K562 (cell line): ENCODE data around the gene PTGR2. TPM values are rescaled to one million over a fixed set of nuclear protein-coding genes. Genes with fewer than 3 reads are reported as not detected.
A peak's percentile ranks its signal among the peaks of the same experiment; 100 is the strongest.

Source experiments
- ATAC-seq: fragments of 200-7000 bp; cut with Tn5 transposase; 3 replicates; pipeline ENCODE4 v1.9.1; 2020; ENCODE audit warnings: moderate library complexity
- BruUV-seq: library from RNA; stranded (reverse); fragments of 400-500 nt; replicated peaks from 2 replicates; lab custom pipeline; 2021; lab: Mats Ljungman, UMichigan
- CTCF ChIA-PET: fragments of 300-600 bp; formaldehyde crosslinking; extraction: SDS; loops from one replicate; lab custom pipeline; 2021; ENCODE audit warnings: low intra/inter-chr PET ratio; lab: Yijun Ruan, JAX
- POLR2A ChIA-PET: fragments of 300-600, 350-650 bp; sonication (Branson Sonifier 250); formaldehyde crosslinking; extraction: SDS; loops from one replicate; lab custom pipeline; 2021; ENCODE audit warnings: antibody characterized with exemption, inconsistent platforms; lab: Yijun Ruan, JAX
- DNase-seq, 4 experiments: peaks; one replicate each; pipeline versions ENCODE4 v3.0.0 to v3.0.0-alpha.2; 2011 to 2018; ENCODE audit warnings: low spot score in 3 of 4, mixed read lengths in 3 of 4; ENCODE audit errors: extremely low read depth in 1 of 4
- FAIRE-seq: peaks from 2 replicates; lab custom pipeline; 2011; peaks lifted over from hg19 to GRCh38; lab: Jason Lieb, UNC
- H2AFZ ChIP-seq: 2 replicates; pipeline ENCODE4 v1.6.0; 2011; ENCODE audit warnings: low read depth, low read length, control low read depth, inconsistent platforms
- H3K27ac ChIP-seq: fragments of 200-600 bp; 3 replicates; pipeline ENCODE4 v1.8.0; 2011; ENCODE audit warnings: low read depth, mild to moderate bottlenecking, control low read depth, inconsistent platforms, low read length, moderate library complexity, mixed read lengths; ENCODE audit errors: extremely low read depth
- H3K27me3 ChIP-seq, 2 experiments: fragments of 300-600 bp in 1 of 2; 2 replicates in 1 of 2; 3 replicates in 1 of 2; pipeline versions ENCODE4 v1.6.0 to v1.8.0; 2011; ENCODE audit warnings: inconsistent platforms in 2 of 2, low read length in 2 of 2, mild to moderate bottlenecking in 1 of 2, mixed read lengths in 1 of 2, moderate library complexity in 1 of 2; ENCODE audit not compliant: control insufficient read depth in 2 of 2, insufficient read depth in 2 of 2
- H3K36me3 ChIP-seq: fragments of 300-600 bp; 3 replicates; pipeline ENCODE4 v1.8.0; 2011; ENCODE audit warnings: mild to moderate bottlenecking, low read length, inconsistent platforms; ENCODE audit not compliant: control insufficient read depth, insufficient read depth
- H3K4me1 ChIP-seq, 2 experiments: fragments of 200-600 bp in 1 of 2; replicated peaks in 1 of 2; 2 replicates in 1 of 2; 3 replicates in 1 of 2; pipeline versions ENCODE4 v1.5.1 to v1.8.0; 2011; ENCODE audit warnings: inconsistent platforms in 2 of 2, low read length in 2 of 2, mild to moderate bottlenecking in 1 of 2, mixed read lengths in 1 of 2, moderate library complexity in 1 of 2; ENCODE audit not compliant: control insufficient read depth in 2 of 2, insufficient read depth in 2 of 2
- H3K4me2 ChIP-seq: 2 replicates; pipeline ENCODE4 v1.6.1; 2011; ENCODE audit warnings: low read length, control low read depth, inconsistent platforms, mixed read lengths; ENCODE audit not compliant: insufficient read depth
- H3K4me3 ChIP-seq: fragments of 200-600 bp; sonication (generic), shearing (Covaris generic); 2 replicates; pipeline ENCODE4 v1.5.1; 2016; ENCODE audit warnings: control low read depth, inconsistent platforms
- H3K79me2 ChIP-seq: fragments of 200-600 bp; 3 replicates; pipeline ENCODE4 v1.8.0; 2011; ENCODE audit warnings: low read length, inconsistent platforms; ENCODE audit not compliant: control insufficient read depth, insufficient read depth
- H3K9ac ChIP-seq, 2 experiments: 2 replicates each; pipeline versions ENCODE4 v1.6.0 to v1.6.1; 2011; ENCODE audit warnings: low read depth in 2 of 2, low read length in 2 of 2, control low read depth in 1 of 2, inconsistent platforms in 1 of 2, mild to moderate bottlenecking in 1 of 2, mixed read lengths in 1 of 2; ENCODE audit not compliant: insufficient read depth in 1 of 2
- H3K9me1 ChIP-seq: one replicate; pipeline ENCODE4 v1.6.0; 2011; ENCODE audit warnings: inconsistent platforms, mild to moderate bottlenecking, low read length, moderate library complexity; ENCODE audit not compliant: control insufficient read depth, insufficient read depth
- H3K9me3 ChIP-seq: replicated peaks from 2 replicates; pipeline ENCODE4 v1.5.1; 2011; ENCODE audit warnings: low read depth, low read length, inconsistent platforms; ENCODE audit not compliant: control insufficient read depth, insufficient read depth
- H4K20me1 ChIP-seq: replicated peaks from 2 replicates; pipeline ENCODE4 v1.6.1; 2011; ENCODE audit warnings: low read length, inconsistent platforms, mixed read lengths; ENCODE audit not compliant: control insufficient read depth, insufficient read depth
- CC2D1A ChIP-seq: fragments of 450-650 bp; IDR thresholded peaks from 2 replicates; pipeline ENCODE4 v1.6.1; 2017; ENCODE audit warnings: mild to moderate bottlenecking
- CEBPB ChIP-seq: fragments of 450-650 bp; IDR thresholded peaks from 2 replicates; pipeline ENCODE4 v1.6.1; 2016; ENCODE audit warnings: missing genetic modification characterization, missing compliant biosample characterization
- FOXP1 ChIP-seq: sonication (generic); formaldehyde crosslinking; IDR thresholded peaks from 2 replicates; pipeline ENCODE4 v1.8.0; 2022; ENCODE audit warnings: mild to moderate bottlenecking, missing genetic modification reagents
- MIER1 ChIP-seq: fragments of 450-650 bp; IDR thresholded peaks from 2 replicates; pipeline ENCODE4 v1.6.1; 2016; ENCODE audit warnings: antibody characterized with exemption, mild to moderate bottlenecking, low read depth
- NELFE ChIP-seq: IDR thresholded peaks from 2 replicates; pipeline ENCODE4 v1.6.1; 2011; ENCODE audit warnings: mild to moderate bottlenecking; ENCODE audit not compliant: insufficient read depth, insufficient read length
- NFATC3 ChIP-seq: fragments of 450-650 bp; IDR thresholded peaks from 2 replicates; pipeline ENCODE4 v1.6.1; 2017; ENCODE audit warnings: mild to moderate bottlenecking
- OTX1 ChIP-seq: fragments of 450-650 bp; formaldehyde crosslinking; IDR thresholded peaks from 2 replicates; pipeline ENCODE4 v1.4.0; 2022; ENCODE audit warnings: mild to moderate bottlenecking
- POU5F1 ChIP-seq: fragments of 150-350 bp; IDR thresholded peaks from 2 replicates; pipeline ENCODE4 v1.6.1; 2014; ENCODE audit warnings: borderline replicate concordance, low read length, low read depth, mild to moderate bottlenecking; ENCODE audit not compliant: partially characterized antibody
- SRSF7 ChIP-seq: fragments of 200-400 bp; formaldehyde crosslinking; optimal IDR thresholded peaks from 2 replicates; pipeline ENCODE3; 2017; ENCODE audit warnings: mild to moderate bottlenecking, low read depth, low read length
- SRSF9 ChIP-seq: fragments of 200-400 bp; formaldehyde crosslinking; IDR thresholded peaks from 2 replicates; pipeline ENCODE4 v1.6.1; 2017; ENCODE audit warnings: low read depth, low read length, borderline replicate concordance
- TEAD4 ChIP-seq, 2 experiments: sonication (generic) in 1 of 2; formaldehyde crosslinking in 1 of 2; IDR thresholded peaks; 2 replicates each; pipeline versions ENCODE4 v1.6.1 to v1.8.0; 2012 to 2022; ENCODE audit warnings: borderline replicate concordance in 1 of 2, inconsistent platforms in 1 of 2, low read length in 1 of 2, mild to moderate bottlenecking in 1 of 2, missing genetic modification reagents in 1 of 2
- ZNF23 ChIP-seq: fragments of 250-450 bp; sonication (Bioruptor Pico); IDR thresholded peaks from 2 replicates; pipeline ENCODE4 v1.4.0; 2020; ENCODE audit warnings: mild to moderate bottlenecking
- ZNF445 ChIP-seq: fragments of 250-450 bp; sonication (Bioruptor Pico); IDR thresholded peaks from 2 replicates; pipeline ENCODE4 v1.4.0; 2020; ENCODE audit warnings: low read depth, mild to moderate bottlenecking, moderate library complexity
- ZNF644 ChIP-seq: fragments of 200-800 bp; sonication (Bioruptor generic); IDR thresholded peaks from 2 replicates; pipeline ENCODE4 v1.6.1; 2016; ENCODE audit warnings: low read depth, missing genetic modification characterization, missing compliant biosample characterization
- WGBS: fragments of 100-300 bp; shearing (Covaris generic); methylation state at CpG from one replicate; pipeline ENCODE4 v1.1.6; 2016; ENCODE audit warnings: low coverage, mixed read lengths; ENCODE audit not compliant: insufficient coverage; ENCODE audit errors: missing lambda C conversion rate; 5-methylcytosine and 5-hydroxymethylcytosine counted together
- in situ Hi-C: fragments of 300-500 bp; cut with MboI; formaldehyde crosslinking; loops from 4 replicates; pipeline ENCODE4 v1.15.0; 2018; ENCODE audit warnings: inconsistent platforms, mixed read lengths
- intact Hi-C: fragments of 100-400 bp; cut with micrococcal nuclease; formaldehyde crosslinking; loops from 2 replicates; pipeline ENCODE4 v1.14.2; 2022
- polyA plus RNA-seq, 8 experiments: library from polyadenylated mRNA; depleted of rRNA in 4 of 8; stranded (reverse) in 5 of 8; unstranded in 3 of 8; fragments of >200 nt; fragmentation: Nextera tagmentation in 2 of 8; fragmentation: Illumina TruSeq in 1 of 8; extraction: Ambion mirVana in 2 of 8; extraction: Trizol in 1 of 8; gene quantifications; 2 replicates each; pipeline versions ENCODE4 v1.2.1 to v1.2.3, GENCODE V29; 2011 to 2014; ENCODE audit warnings: inconsistent platforms in 1 of 8, missing spikeins in 1 of 8
- total RNA-seq, 7 experiments: library from RNA; depleted of rRNA in 6 of 7; stranded (reverse); fragments of >200 nt in 6 of 7; fragmentation: Illumina TruSeq in 2 of 7; extraction: Trizol in 2 of 7; gene quantifications; 2 replicates each; pipeline versions ENCODE4 v1.2.1 to v1.2.3, GENCODE V29; 2011 to 2021; ENCODE audit warnings: low replicate concordance in 1 of 7
- TF ChIP-seq, protein P1 (sequence below): IDR thresholded peaks from 2 replicates; pipeline ENCODE4 v1.6.1; 2016; ENCODE audit warnings: missing genetic modification characterization, missing compliant biosample characterization
- TF ChIP-seq, protein P2 (sequence below): sonication (generic); formaldehyde crosslinking; IDR thresholded peaks from 2 replicates; pipeline ENCODE4 v1.8.1; 2023; ENCODE audit warnings: mild to moderate bottlenecking, missing genetic modification reagents

PTGR2 gene
- total and polyA plus RNA-seq, 9 of the 15 experiments (the other 6 are each of a cell fraction or from before 2014, with no cell fraction given) = 7.4 to 23.0 (median 13.0) TPM

DNA sequence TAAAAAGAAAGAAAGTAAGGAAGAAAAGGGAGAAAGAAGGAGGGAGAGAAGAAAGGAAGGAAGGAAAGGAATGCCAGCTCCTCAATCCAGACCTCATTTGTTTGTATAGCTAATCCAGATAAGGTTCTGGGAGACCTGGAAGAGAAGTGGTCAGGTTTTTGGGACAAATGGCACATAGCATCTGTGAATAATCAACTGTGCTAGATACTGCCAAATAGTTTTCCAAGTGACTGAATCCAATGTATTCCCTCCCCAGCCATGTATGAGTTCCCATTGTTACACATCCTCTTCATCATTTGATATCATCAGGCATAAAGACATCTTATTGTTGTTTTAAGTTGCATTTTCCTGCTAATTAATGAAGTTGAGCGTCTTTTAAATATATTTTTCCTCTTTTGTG lies 18.6 kb upstream of the PTGR2 start (continued):
- TF ChIP-seq, protein P1, sequence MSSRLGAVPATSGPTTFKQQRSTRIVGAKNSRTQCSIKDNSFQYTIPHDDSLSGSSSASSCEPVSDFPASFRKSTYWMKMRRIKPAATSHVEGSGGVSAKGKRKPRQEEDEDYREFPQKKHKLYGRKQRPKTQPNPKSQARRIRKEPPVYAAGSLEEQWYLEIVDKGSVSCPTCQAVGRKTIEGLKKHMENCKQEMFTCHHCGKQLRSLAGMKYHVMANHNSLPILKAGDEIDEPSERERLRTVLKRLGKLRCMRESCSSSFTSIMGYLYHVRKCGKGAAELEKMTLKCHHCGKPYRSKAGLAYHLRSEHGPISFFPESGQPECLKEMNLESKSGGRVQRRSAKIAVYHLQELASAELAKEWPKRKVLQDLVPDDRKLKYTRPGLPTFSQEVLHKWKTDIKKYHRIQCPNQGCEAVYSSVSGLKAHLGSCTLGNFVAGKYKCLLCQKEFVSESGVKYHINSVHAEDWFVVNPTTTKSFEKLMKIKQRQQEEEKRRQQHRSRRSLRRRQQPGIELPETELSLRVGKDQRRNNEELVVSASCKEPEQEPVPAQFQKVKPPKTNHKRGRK = no peak
- TF ChIP-seq OTX1 (CRISPR knock-in tag) = no peak
- no peak for TF ChIP-seq FOXP1 (CRISPR knock-in tag)
- no peak for TF ChIP-seq ZNF23
- TF ChIP-seq CEBPB = no peak

DNA sequence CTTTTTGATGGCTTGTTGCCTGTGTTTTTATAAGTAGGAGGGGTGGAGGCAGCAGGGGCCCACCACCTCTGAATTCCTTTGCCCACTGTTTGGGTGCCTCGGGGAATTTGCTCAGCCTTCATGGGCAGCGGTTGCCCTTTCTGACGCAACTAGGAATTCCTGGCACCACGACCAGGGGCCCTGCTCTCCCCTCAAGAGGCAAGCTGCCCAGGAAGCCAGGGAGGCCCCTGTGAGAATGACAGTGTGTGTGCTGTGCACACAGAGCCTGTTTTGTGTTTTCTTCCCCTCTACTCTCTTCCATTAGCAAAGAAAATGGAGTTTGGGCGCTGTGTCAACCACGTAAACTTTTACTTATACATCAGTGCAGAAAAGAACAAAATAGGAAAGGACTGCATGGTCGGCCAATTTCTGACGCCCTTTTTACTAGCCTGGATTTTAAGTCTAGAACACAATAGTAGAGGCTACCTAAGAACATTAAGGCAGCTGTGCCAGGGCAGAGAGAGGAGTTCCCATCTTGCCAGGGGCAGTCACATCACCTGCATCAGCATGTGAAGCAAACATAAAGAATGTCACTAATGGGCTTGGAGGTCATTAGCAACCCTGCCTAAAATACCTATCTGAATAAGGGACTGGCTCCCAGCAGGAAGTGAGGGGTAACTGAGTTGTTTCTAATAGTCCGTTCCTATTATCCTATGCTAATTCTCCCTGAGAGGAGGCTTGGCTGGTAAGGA lies 17.9 kb upstream of the PTGR2 start:
- Histone ChIP-seq H4K20me1 (no peaks in the 10 kb centered on the region), H3K27me3 (no peaks in the 10 kb centered on the region), H2AFZ (peak overlapping the region; percentile 54; the same call in 1 of the 2 replicates), H3K9ac (no peak overlapping the region), H3K9me1 (no peaks in the 10 kb centered on the region), H3K4me1 (peaks cover 0 to 6% of the 10 kb centered on the region in 2 experiments; a peak in 3 of 5 replicates), H3K79me2 (no peaks in the 10 kb centered on the region), H3K27ac (no peak overlapping the region), H3K36me3 (no peaks in the 10 kb centered on the region), H3K9me3 (no peaks in the 10 kb centered on the region), H3K4me3 (no peak overlapping the region), H3K4me2 (no peak overlapping the region)
- ChIA-PET POLR2A (interaction anchor here (0.5 kb wide), 1 partner anchor 52 kb away, joined by 3 read pairs; no protein-coding TSS in a partner anchor), CTCF (no interaction called here)
- no TSS peak for BruUV-seq
- in situ Hi-C loops = no loop called here
- intact Hi-C loops = loop anchor here (2.0 to 10.0 kb wide), 2 partner anchors 63 to 111 kb away; no protein-coding TSS in a partner anchor
- no peak for ATAC-seq
- 57% methylated on average over 9 of the region's 9 CpGs for WGBS
- DNase-seq = no peak
- FAIRE-seq = no peak
- TF ChIP-seq NFATC3 (no peak), SRSF9 (no peak), POU5F1 (no peak), MIER1 (no peak), ZNF644 (tag) (no peak), SRSF7 (no peak), NELFE (no peak), CC2D1A (no peak), ZNF445 (CRISPR knock-in tag) (no peak), TEAD4 (IDR thresholded peaks at IDR 0.05; ENCODE audit: low read length) (no peak), TEAD4 (CRISPR knock-in tag; IDR thresholded peaks at IDR 0.05; ENCODE audit: borderline replicate concordance) (no peak)
- TF ChIP-seq, protein P2, sequence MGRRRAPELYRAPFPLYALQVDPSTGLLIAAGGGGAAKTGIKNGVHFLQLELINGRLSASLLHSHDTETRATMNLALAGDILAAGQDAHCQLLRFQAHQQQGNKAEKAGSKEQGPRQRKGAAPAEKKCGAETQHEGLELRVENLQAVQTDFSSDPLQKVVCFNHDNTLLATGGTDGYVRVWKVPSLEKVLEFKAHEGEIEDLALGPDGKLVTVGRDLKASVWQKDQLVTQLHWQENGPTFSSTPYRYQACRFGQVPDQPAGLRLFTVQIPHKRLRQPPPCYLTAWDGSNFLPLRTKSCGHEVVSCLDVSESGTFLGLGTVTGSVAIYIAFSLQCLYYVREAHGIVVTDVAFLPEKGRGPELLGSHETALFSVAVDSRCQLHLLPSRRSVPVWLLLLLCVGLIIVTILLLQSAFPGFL (CRISPR knock-in tag) = no peak
